MM.1S (cell line): ENCODE data around the gene EPS8L1.

Experiments
- DNase-seq: peaks from one replicate; pipeline ENCODE4 v3.0.0-alpha.2; 2015
- H2AFZ ChIP-seq: fragments of 300-600 bp; sonication (generic); 2 replicates; pipeline ENCODE4 v1.6.0; 2016; ENCODE audit warnings: antibody characterized with exemption, low read length
- H3F3A ChIP-seq: fragments of 300-600 bp; sonication (generic); 2 replicates; pipeline ENCODE4 v1.6.1; 2016; ENCODE audit warnings: mild to moderate bottlenecking, antibody characterized with exemption, low read length, moderate library complexity, mixed read lengths; ENCODE audit not compliant: insufficient read depth
- H3K27ac ChIP-seq: fragments of 300-600 bp; sonication (generic); 2 replicates; pipeline ENCODE4 v1.5.1; 2016; ENCODE audit warnings: mild to moderate bottlenecking, low read length
- H3K27me3 ChIP-seq: fragments of 300-600 bp; sonication (generic); replicated peaks from 2 replicates; pipeline ENCODE4 v1.6.0; 2016; ENCODE audit warnings: low read length; ENCODE audit not compliant: insufficient read depth
- H3K36me3 ChIP-seq: fragments of 300-600 bp; sonication (generic); replicated peaks from 2 replicates; pipeline ENCODE4 v1.6.1; 2016; ENCODE audit warnings: mild to moderate bottlenecking, low read length, mixed read lengths; ENCODE audit not compliant: insufficient read depth
- H3K4me1 ChIP-seq: fragments of 300-600 bp; sonication (generic); 2 replicates; pipeline ENCODE4 v1.6.1; 2016; ENCODE audit warnings: low read length, mixed read lengths
- H3K4me2 ChIP-seq: fragments of 300-600 bp; sonication (generic); 2 replicates; pipeline ENCODE4 v1.6.0; 2016; ENCODE audit warnings: low read depth, low read length
- H3K4me3 ChIP-seq: fragments of 300-600 bp; sonication (generic); 2 replicates; pipeline ENCODE4 v1.5.1; 2016; ENCODE audit warnings: low read length, mixed read lengths
- H3K79me2 ChIP-seq: fragments of 300-600 bp; sonication (generic); 2 replicates; pipeline ENCODE4 v1.6.1; 2016; ENCODE audit warnings: mixed run types, low read length, mixed read lengths
- H3K9ac ChIP-seq: fragments of 300-600 bp; sonication (generic); 2 replicates; pipeline ENCODE4 v1.6.1; 2016; ENCODE audit warnings: low read length, mixed read lengths
- H3K9me2 ChIP-seq: fragments of 300-600 bp; sonication (generic); replicated peaks from 2 replicates; pipeline ENCODE4 v1.6.1; 2016; ENCODE audit warnings: mild to moderate bottlenecking, low read length, mixed read lengths; ENCODE audit not compliant: insufficient read depth
- H3K9me3 ChIP-seq: fragments of 300-600 bp; sonication (generic); replicated peaks from 2 replicates; pipeline ENCODE4 v1.6.1; 2016; ENCODE audit warnings: mild to moderate bottlenecking, low read length, mixed read lengths; ENCODE audit not compliant: insufficient read depth
- H4K20me1 ChIP-seq: fragments of 300-600 bp; sonication (generic); 2 replicates; pipeline ENCODE4 v1.6.1; 2016; ENCODE audit warnings: mild to moderate bottlenecking, low read length, moderate library complexity, mixed read lengths; ENCODE audit not compliant: insufficient read depth
- CTCF ChIP-seq: fragments of 300-600 bp; sonication (generic); IDR thresholded peaks from 2 replicates; pipeline ENCODE4 v1.5.1; 2016; ENCODE audit warnings: antibody characterized with exemption, low read length, mixed read lengths
- EZH2 ChIP-seq: fragments of 300-600 bp; sonication (generic); optimal IDR thresholded peaks from 2 replicates; pipeline ENCODE3; 2017; ENCODE audit warnings: low read depth, mild to moderate bottlenecking, antibody characterized with exemption, low read length, mixed read lengths
- EZH2phosphoT487 ChIP-seq: fragments of 300-600 bp; sonication (generic); IDR thresholded peaks from 2 replicates; pipeline ENCODE4 v1.6.1; 2018; ENCODE audit warnings: antibody characterized with exemption, low read length

The EPS8L1 gene

GRCh38 chr19:55132453-55133129 lies 56.9 kb downstream of the EPS8L1 start:
- H3K4me2 ChIP-seq, result no peak overlapping the region

GRCh38 chr19:55133639-55134444 lies 58.2 kb downstream of the EPS8L1 start:
- Histone ChIP-seq H2AFZ (no peak overlapping the region), H3K36me3 (no peaks in the 10 kb centered on the region), H3K79me2 (no peaks in the 10 kb centered on the region), H3K4me1 (0 out of 2 replicates have a peak, but pooled peaks cover 3% of the 10 kb centered on the region), H3K9me3 (no peaks in the 10 kb centered on the region), H3K27ac (no peak overlapping the region), H4K20me1 (no peaks in the 10 kb centered on the region), H3K27me3 (peaks cover 89% of the 10 kb centered on the region), H3K4me2 (peak overlapping the region; percentile 12; the same call in 1 of the 2 replicates), H3F3A (peaks cover 5% of the 10 kb centered on the region; the same call in 1 of the 2 replicates), H3K9ac (no peak overlapping the region), H3K4me3 (no peak overlapping the region), H3K9me2 (no peaks in the 10 kb centered on the region)
- no peak for DNase-seq
- TF ChIP-seq EZH2, result no peak
- no peak for TF ChIP-seq CTCF
- TF ChIP-seq EZH2phosphoT487, result no peak

More at GRCh38 chr19:55132453-55133129, 56.9 kb downstream of the EPS8L1 start:
- Histone ChIP-seq H3K27ac (no peak overlapping the region), H3K4me1 (0 out of 2 replicates have a peak, but pooled peaks cover 3% of the 10 kb centered on the region), H2AFZ (no peak overlapping the region), H3K9me3 (no peaks in the 10 kb centered on the region), H3K4me3 (no peak overlapping the region), H3K27me3 (peaks cover 87% of the 10 kb centered on the region), H3F3A (peaks cover 5% of the 10 kb centered on the region; the same call in 1 of the 2 replicates), H3K9me2 (no peaks in the 10 kb centered on the region), H3K36me3 (no peaks in the 10 kb centered on the region), H3K79me2 (no peaks in the 10 kb centered on the region), H3K9ac (no peak overlapping the region), H4K20me1 (no peaks in the 10 kb centered on the region)
- no peak for DNase-seq
- TF ChIP-seq EZH2 (no peak), EZH2phosphoT487 (no peak), CTCF (peak; percentile 32)

- H3F3A ChIP-seq, result peaks cover 5% of the 10 kb centered on the region; the same call in 1 of the 2 replicates
- H3K4me1 ChIP-seq, result 0 out of 2 replicates have a peak, but pooled peaks cover 3% of the 10 kb centered on the region
- H3K36me3 ChIP-seq, result no peaks in the 10 kb centered on the region
- no peak overlapping the region for H3K9ac ChIP-seq
- H3K27me3 ChIP-seq, result peaks cover 89% of the 10 kb centered on the region
- no peaks in the 10 kb centered on the region for H3K9me2 ChIP-seq
- DNase-seq, result no peak
- H4K20me1 ChIP-seq, result no peaks in the 10 kb centered on the region
- no peak overlapping the region for H3K4me2 ChIP-seq
- TF ChIP-seq EZH2phosphoT487, result no peak
- no peak for TF ChIP-seq EZH2
- no peak for TF ChIP-seq CTCF
- no peak overlapping the region for H2AFZ ChIP-seq
- H3K79me2 ChIP-seq, result no peaks in the 10 kb centered on the region
- no peak overlapping the region for H3K27ac ChIP-seq
- no peaks in the 10 kb centered on the region for H3K9me3 ChIP-seq
- no peak overlapping the region for H3K4me3 ChIP-seq
These were observed 59.1 kb downstream of the EPS8L1 start for GRCh38 chr19:55134736-55135135.
